K562 (cell line): ENCODE measurements around the gene LHX5. TPM values are rescaled to one million over a fixed set of nuclear protein-coding genes. Genes with fewer than 3 reads are reported as not detected.

ENCODE experiments used
- ATAC-seq: fragments of 200-7000 bp; cut with Tn5 transposase; 3 replicates; pipeline ENCODE4 v1.9.1; 2020; ENCODE audit warnings: moderate library complexity
- BruUV-seq: library from RNA; stranded (reverse); fragments of 400-500 nt; replicated peaks from 2 replicates; lab custom pipeline; 2021; lab: Mats Ljungman, UMichigan
- CTCF ChIA-PET: fragments of 300-600 bp; formaldehyde crosslinking; extraction: SDS; loops from one replicate; lab custom pipeline; 2021; ENCODE audit warnings: low intra/inter-chr PET ratio; lab: Yijun Ruan, JAX
- POLR2A ChIA-PET: fragments of 300-600, 350-650 bp; sonication (Branson Sonifier 250); formaldehyde crosslinking; extraction: SDS; loops from one replicate; lab custom pipeline; 2021; ENCODE audit warnings: antibody characterized with exemption, inconsistent platforms; lab: Yijun Ruan, JAX
- DNase-seq, 4 experiments: peaks; one replicate each; pipeline versions ENCODE4 v3.0.0 to v3.0.0-alpha.2; 2011 to 2018; ENCODE audit warnings: low spot score in 3 of 4, mixed read lengths in 3 of 4; ENCODE audit errors: extremely low read depth in 1 of 4
- FAIRE-seq: peaks from 2 replicates; lab custom pipeline; 2011; peaks lifted over from hg19 to GRCh38; lab: Jason Lieb, UNC
- H2AFZ ChIP-seq: 2 replicates; pipeline ENCODE4 v1.6.0; 2011; ENCODE audit warnings: low read depth, low read length, control low read depth, inconsistent platforms
- H3K27ac ChIP-seq: fragments of 200-600 bp; 3 replicates; pipeline ENCODE4 v1.8.0; 2011; ENCODE audit warnings: low read depth, mild to moderate bottlenecking, control low read depth, inconsistent platforms, low read length, moderate library complexity, mixed read lengths; ENCODE audit errors: extremely low read depth
- H3K27me3 ChIP-seq, 2 experiments: fragments of 300-600 bp in 1 of 2; 2 replicates in 1 of 2; 3 replicates in 1 of 2; pipeline versions ENCODE4 v1.6.0 to v1.8.0; 2011; ENCODE audit warnings: inconsistent platforms in 2 of 2, low read length in 2 of 2, mild to moderate bottlenecking in 1 of 2, mixed read lengths in 1 of 2, moderate library complexity in 1 of 2; ENCODE audit not compliant: control insufficient read depth in 2 of 2, insufficient read depth in 2 of 2
- H3K36me3 ChIP-seq: fragments of 300-600 bp; 3 replicates; pipeline ENCODE4 v1.8.0; 2011; ENCODE audit warnings: mild to moderate bottlenecking, low read length, inconsistent platforms; ENCODE audit not compliant: control insufficient read depth, insufficient read depth
- H3K4me1 ChIP-seq, 2 experiments: fragments of 200-600 bp in 1 of 2; replicated peaks in 1 of 2; 2 replicates in 1 of 2; 3 replicates in 1 of 2; pipeline versions ENCODE4 v1.5.1 to v1.8.0; 2011; ENCODE audit warnings: inconsistent platforms in 2 of 2, low read length in 2 of 2, mild to moderate bottlenecking in 1 of 2, mixed read lengths in 1 of 2, moderate library complexity in 1 of 2; ENCODE audit not compliant: control insufficient read depth in 2 of 2, insufficient read depth in 2 of 2
- H3K4me2 ChIP-seq: 2 replicates; pipeline ENCODE4 v1.6.1; 2011; ENCODE audit warnings: low read length, control low read depth, inconsistent platforms, mixed read lengths; ENCODE audit not compliant: insufficient read depth
- H3K4me3 ChIP-seq: fragments of 200-600 bp; sonication (generic), shearing (Covaris generic); 2 replicates; pipeline ENCODE4 v1.5.1; 2016; ENCODE audit warnings: control low read depth, inconsistent platforms
- H3K79me2 ChIP-seq: fragments of 200-600 bp; 3 replicates; pipeline ENCODE4 v1.8.0; 2011; ENCODE audit warnings: low read length, inconsistent platforms; ENCODE audit not compliant: control insufficient read depth, insufficient read depth
- H3K9ac ChIP-seq, 2 experiments: 2 replicates each; pipeline versions ENCODE4 v1.6.0 to v1.6.1; 2011; ENCODE audit warnings: low read depth in 2 of 2, low read length in 2 of 2, control low read depth in 1 of 2, inconsistent platforms in 1 of 2, mild to moderate bottlenecking in 1 of 2, mixed read lengths in 1 of 2; ENCODE audit not compliant: insufficient read depth in 1 of 2
- H3K9me1 ChIP-seq: one replicate; pipeline ENCODE4 v1.6.0; 2011; ENCODE audit warnings: inconsistent platforms, mild to moderate bottlenecking, low read length, moderate library complexity; ENCODE audit not compliant: control insufficient read depth, insufficient read depth
- H3K9me3 ChIP-seq: replicated peaks from 2 replicates; pipeline ENCODE4 v1.5.1; 2011; ENCODE audit warnings: low read depth, low read length, inconsistent platforms; ENCODE audit not compliant: control insufficient read depth, insufficient read depth
- H4K20me1 ChIP-seq: replicated peaks from 2 replicates; pipeline ENCODE4 v1.6.1; 2011; ENCODE audit warnings: low read length, inconsistent platforms, mixed read lengths; ENCODE audit not compliant: control insufficient read depth, insufficient read depth
- NR1H2 ChIP-seq: sonication (generic); formaldehyde crosslinking; IDR thresholded peaks from 2 replicates; pipeline ENCODE4 v1.4.0; 2020; ENCODE audit warnings: mild to moderate bottlenecking, missing genetic modification reagents
- ZNF184 ChIP-seq: sonication (generic); formaldehyde crosslinking; IDR thresholded peaks from 2 replicates; pipeline ENCODE4 v1.5.0; 2020; ENCODE audit warnings: missing genetic modification reagents
- ZNF217 ChIP-seq: sonication (generic); formaldehyde crosslinking; IDR thresholded peaks from 2 replicates; pipeline ENCODE4 v1.8.0; 2022; ENCODE audit warnings: mild to moderate bottlenecking, missing genetic modification reagents
- ZNF583 ChIP-seq: fragments of 250-450 bp; sonication (Bioruptor Pico); IDR thresholded peaks from 2 replicates; pipeline ENCODE4 v1.4.0; 2020
- WGBS: fragments of 100-300 bp; shearing (Covaris generic); methylation state at CpG from one replicate; pipeline ENCODE4 v1.1.6; 2016; ENCODE audit warnings: low coverage, mixed read lengths; ENCODE audit not compliant: insufficient coverage; ENCODE audit errors: missing lambda C conversion rate; 5-methylcytosine and 5-hydroxymethylcytosine counted together
- in situ Hi-C: fragments of 300-500 bp; cut with MboI; formaldehyde crosslinking; loops from 4 replicates; pipeline ENCODE4 v1.15.0; 2018; ENCODE audit warnings: inconsistent platforms, mixed read lengths
- intact Hi-C: fragments of 100-400 bp; cut with micrococcal nuclease; formaldehyde crosslinking; loops from 2 replicates; pipeline ENCODE4 v1.14.2; 2022
- polyA plus RNA-seq, 8 experiments: library from polyadenylated mRNA; depleted of rRNA in 4 of 8; stranded (reverse) in 5 of 8; unstranded in 3 of 8; fragments of >200 nt; fragmentation: Nextera tagmentation in 2 of 8; fragmentation: Illumina TruSeq in 1 of 8; extraction: Ambion mirVana in 2 of 8; extraction: Trizol in 1 of 8; gene quantifications; 2 replicates each; pipeline versions ENCODE4 v1.2.1 to v1.2.3, GENCODE V29; 2011 to 2014; ENCODE audit warnings: inconsistent platforms in 1 of 8, missing spikeins in 1 of 8
- total RNA-seq, 7 experiments: library from RNA; depleted of rRNA in 6 of 7; stranded (reverse); fragments of >200 nt in 6 of 7; fragmentation: Illumina TruSeq in 2 of 7; extraction: Trizol in 2 of 7; gene quantifications; 2 replicates each; pipeline versions ENCODE4 v1.2.1 to v1.2.3, GENCODE V29; 2011 to 2021; ENCODE audit warnings: low replicate concordance in 1 of 7
- TF ChIP-seq, protein P1 (sequence below): fragments of 450-650 bp; IDR thresholded peaks from 2 replicates; pipeline ENCODE4 v1.6.1; 2016; ENCODE audit warnings: missing biosample characterization, missing genetic modification characterization
- TF ChIP-seq, protein P2 (sequence below): fragments of 250-450 bp; sonication (Bioruptor Pico); IDR thresholded peaks from 2 replicates; pipeline ENCODE4 v1.8.0; 2022; ENCODE audit warnings: moderate library complexity, mild to moderate bottlenecking, inconsistent platforms

Gene LHX5
- total and polyA plus RNA-seq, 9 of the 15 experiments (the other 6 are each of a cell fraction or from before 2014, with no cell fraction given): 0.04 to 0.17 (median 0.05) TPM; not detected in 6

DNA sequence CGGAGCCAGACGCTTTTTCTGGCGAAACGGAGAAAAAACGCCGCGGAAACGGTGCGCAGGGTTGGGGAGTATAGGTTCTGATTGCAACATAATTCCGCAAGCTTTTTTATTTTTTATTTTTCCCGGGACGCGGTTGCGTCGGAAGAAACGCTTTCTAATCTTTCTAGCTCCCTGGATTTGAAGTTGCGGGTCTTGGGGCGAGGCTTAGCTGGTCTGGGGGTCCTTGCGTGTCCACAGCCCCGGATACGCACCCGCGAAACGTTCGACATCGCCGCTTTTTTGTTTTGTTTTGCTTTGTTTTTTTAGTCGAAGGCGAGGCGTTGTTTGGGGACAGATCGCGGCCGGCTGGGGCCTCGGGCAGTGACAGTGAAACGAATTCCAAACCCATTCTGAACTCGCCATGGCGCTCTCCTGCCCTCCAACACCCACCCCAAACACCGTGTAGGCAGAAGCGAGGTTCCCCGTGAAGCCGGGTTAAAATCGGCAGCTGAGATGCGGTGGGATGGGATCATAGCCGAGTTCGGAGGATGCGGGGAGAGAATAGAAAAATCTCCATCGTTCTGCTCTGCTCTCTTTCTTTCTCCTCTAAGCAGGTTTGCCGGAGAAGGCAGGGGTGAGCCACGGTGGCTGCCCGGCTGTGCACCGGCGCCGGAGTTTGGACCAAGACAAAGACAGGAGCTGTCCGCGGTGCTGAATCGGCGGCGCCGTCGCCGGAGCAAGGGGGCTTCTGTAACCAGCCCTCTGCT, 8.1 kb upstream of the LHX5 start (continued):
- TF ChIP-seq NR1H2 (CRISPR knock-in tag) (no peak), ZNF583 (CRISPR knock-in tag) (no peak)

DNA sequence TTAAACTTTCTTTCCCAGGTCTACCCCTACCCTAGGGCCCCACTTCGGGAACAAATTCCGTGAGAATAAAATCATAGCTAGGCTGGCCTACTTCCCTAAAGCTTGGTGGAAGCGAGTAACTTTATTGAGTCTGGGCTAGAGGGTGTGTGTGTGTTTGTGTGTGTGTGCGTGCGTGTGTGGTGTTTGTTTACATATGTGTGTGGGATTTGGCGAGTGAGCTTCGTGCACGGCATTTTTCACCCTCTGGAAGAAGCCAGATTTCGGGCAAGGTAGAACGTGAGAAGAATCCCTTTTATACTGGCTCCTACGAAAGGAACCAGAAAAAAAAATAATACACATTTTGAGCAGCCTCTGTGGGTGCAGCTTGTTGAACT, 7.5 kb upstream of the LHX5 start:
- H3K4me3 ChIP-seq: no peak overlapping the region
- peaks cover 0 to 8% of the 10 kb centered on the region in 2 experiments; a peak in 2 of 5 replicates for H3K4me1 ChIP-seq
- DNase-seq (no peak), ATAC-seq (no peak), FAIRE-seq (no peak)
- H3K27ac ChIP-seq: no peak overlapping the region
- H4K20me1 ChIP-seq: peaks cover 4% of the 10 kb centered on the region; the same call in 1 of the 2 replicates
- no peak overlapping the region for H3K4me2 ChIP-seq
- peaks cover 30 to 49% of the 10 kb centered on the region in 2 experiments; a peak in 4 of 5 replicates for H3K27me3 ChIP-seq
- H3K9me3 ChIP-seq: no peaks in the 10 kb centered on the region
- H3K9me1 ChIP-seq: no peaks in the 10 kb centered on the region
- ChIA-PET CTCF (no interaction called here), POLR2A (interaction anchor here (0.7 kb wide), 1 partner anchor 9 kb away, joined by 3 read pairs; no protein-coding TSS in a partner anchor)
- WGBS: 2% methylated on average over 11 of the region's 11 CpGs
- H2AFZ ChIP-seq: no peak overlapping the region
- H3K9ac ChIP-seq: no peak overlapping the region
- no peaks in the 10 kb centered on the region for H3K36me3 ChIP-seq
- H3K79me2 ChIP-seq: no peaks in the 10 kb centered on the region
- intact Hi-C loops: no loop called here
- TF ChIP-seq, protein P1, sequence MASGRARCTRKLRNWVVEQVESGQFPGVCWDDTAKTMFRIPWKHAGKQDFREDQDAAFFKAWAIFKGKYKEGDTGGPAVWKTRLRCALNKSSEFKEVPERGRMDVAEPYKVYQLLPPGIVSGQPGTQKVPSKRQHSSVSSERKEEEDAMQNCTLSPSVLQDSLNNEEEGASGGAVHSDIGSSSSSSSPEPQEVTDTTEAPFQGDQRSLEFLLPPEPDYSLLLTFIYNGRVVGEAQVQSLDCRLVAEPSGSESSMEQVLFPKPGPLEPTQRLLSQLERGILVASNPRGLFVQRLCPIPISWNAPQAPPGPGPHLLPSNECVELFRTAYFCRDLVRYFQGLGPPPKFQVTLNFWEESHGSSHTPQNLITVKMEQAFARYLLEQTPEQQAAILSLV: no peak
- TF ChIP-seq, protein P2, sequence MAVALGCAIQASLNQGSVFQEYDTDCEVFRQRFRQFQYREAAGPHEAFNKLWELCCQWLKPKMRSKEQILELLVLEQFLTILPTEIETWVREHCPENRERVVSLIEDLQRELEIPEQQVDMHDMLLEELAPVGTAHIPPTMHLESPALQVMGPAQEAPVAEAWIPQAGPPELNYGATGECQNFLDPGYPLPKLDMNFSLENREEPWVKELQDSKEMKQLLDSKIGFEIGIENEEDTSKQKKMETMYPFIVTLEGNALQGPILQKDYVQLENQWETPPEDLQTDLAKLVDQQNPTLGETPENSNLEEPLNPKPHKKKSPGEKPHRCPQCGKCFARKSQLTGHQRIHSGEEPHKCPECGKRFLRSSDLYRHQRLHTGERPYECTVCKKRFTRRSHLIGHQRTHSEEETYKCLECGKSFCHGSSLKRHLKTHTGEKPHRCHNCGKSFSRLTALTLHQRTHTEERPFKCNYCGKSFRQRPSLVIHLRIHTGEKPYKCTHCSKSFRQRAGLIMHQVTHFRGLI (CRISPR knock-in tag): no peak
- TF ChIP-seq ZNF217 (no peak), ZNF184 (no peak)
- in situ Hi-C loops: no loop called here
- no TSS peak for BruUV-seq
